GM12874 (cell line): Measurements from ENCODE around the gene NUDT13.

Experiments
- TF ChIP-seq, protein P1 (sequence below): IDR thresholded peaks from 2 replicates; pipeline ENCODE4 v1.5.1; 2011; ENCODE audit warnings: low read depth, mild to moderate bottlenecking, control low read depth, low read length, moderate library complexity; ENCODE audit not compliant: insufficient read depth

Gene NUDT13

DNA sequence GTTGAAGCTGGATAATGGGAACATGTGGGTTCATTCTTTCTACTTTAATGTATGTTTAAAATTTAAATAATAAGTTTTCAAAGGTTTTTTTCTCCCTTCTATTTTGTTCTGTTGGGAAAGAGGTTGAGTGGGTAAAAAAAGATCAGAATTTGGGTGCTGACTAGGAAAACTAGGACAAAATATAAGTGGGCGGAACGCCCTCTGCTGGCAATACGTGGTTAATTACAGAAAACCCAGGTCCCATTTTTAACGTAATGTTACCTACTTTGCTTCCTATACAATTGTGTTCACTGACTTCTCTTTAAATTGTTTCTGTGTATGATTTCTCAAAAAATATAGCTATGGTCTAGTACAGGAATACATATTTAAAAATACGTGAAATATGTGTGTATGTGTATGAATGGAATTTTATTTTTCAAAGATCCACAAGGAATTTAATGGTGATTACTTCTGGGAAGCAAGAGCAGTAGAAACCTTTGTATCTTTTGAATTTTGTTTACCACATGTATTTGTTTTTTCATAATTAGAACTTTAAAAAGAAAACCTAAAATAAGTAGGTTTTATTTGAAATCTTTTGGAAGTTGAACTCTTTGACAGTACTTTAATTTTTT is 48.9 kb downstream of the NUDT13 start:
- TF ChIP-seq, protein P1, sequence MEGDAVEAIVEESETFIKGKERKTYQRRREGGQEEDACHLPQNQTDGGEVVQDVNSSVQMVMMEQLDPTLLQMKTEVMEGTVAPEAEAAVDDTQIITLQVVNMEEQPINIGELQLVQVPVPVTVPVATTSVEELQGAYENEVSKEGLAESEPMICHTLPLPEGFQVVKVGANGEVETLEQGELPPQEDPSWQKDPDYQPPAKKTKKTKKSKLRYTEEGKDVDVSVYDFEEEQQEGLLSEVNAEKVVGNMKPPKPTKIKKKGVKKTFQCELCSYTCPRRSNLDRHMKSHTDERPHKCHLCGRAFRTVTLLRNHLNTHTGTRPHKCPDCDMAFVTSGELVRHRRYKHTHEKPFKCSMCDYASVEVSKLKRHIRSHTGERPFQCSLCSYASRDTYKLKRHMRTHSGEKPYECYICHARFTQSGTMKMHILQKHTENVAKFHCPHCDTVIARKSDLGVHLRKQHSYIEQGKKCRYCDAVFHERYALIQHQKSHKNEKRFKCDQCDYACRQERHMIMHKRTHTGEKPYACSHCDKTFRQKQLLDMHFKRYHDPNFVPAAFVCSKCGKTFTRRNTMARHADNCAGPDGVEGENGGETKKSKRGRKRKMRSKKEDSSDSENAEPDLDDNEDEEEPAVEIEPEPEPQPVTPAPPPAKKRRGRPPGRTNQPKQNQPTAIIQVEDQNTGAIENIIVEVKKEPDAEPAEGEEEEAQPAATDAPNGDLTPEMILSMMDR = peak; percentile 62

DNA sequence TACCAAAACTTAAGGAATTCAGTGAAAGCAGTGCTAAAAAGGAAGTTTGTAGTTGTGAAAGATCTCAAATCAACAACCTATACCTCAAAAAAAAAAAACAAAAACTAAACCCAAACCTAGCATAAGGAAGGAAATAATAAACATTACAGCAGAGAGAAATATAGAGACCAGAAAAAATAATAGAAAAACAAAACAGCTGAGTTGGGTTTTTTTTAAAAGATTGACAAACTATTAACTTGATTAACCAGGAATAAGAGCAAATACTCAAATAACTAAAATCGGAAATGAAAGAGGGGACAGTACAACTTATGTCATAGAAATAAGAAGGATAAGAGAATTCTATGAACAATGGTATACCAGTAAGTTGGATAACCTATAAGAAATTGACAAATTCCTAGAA is 50.8 kb downstream of the NUDT13 start:
- TF ChIP-seq, protein P1 = no peak

DNA sequence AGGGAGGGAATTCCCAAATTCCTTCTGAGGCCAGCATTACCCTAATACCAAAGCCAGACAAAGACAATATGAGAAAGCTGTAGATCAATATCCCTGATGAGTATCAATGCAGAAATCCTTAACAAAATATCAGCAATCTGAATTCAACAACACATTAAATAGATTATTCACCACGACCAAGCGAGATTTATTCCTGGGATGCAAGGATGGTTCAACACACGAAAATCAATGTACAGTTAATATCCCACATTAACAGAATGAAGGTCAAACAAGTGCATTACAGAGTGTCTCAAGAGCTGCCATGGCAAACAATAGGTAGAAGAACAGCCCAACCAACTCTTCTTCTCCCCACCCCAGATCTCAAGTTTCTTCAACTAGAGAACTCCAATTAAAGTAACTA is 51.4 kb downstream of the NUDT13 start:
- TF ChIP-seq, protein P1 = no peak

DNA sequence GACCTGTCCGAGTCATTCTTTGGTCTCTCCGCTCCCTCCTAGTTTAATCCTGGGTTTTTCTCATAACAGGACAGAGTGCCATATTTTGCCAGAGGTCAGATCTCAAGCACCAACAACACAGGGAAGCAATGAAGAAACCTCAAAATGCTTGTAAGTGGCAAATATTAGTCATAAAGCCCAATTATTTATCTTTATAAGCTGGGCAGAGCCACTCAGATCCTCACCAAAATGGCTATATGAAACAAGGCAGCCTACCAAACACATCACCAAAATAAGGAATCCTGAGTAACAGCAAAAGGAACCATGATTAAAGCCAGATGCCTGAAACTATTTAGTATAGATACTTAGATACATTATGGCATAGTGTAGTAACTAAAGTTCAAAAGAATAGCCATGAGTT is 52.8 kb downstream of the NUDT13 start:
- TF ChIP-seq, protein P1 = no peak

DNA sequence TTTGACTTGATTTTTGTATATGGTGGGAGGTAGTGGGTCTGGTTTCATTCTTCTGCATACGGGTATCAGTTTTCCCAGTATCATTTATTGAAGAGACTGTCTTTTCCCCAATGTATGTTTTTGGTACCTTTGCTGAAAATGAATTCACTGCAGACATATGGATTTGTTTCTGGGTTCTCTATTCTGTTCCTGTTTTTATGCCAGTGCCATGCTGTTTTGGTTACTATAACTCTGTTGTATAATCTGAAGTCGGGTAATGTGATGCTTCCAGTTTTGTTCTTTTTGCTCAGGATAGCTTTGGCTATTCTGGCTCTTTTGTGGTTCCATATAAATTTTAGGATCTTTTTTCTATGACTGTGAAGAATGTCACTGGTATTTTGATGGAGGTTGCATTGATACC is 56.7 kb downstream of the NUDT13 start:
- TF ChIP-seq, protein P1 = no peak

DNA sequence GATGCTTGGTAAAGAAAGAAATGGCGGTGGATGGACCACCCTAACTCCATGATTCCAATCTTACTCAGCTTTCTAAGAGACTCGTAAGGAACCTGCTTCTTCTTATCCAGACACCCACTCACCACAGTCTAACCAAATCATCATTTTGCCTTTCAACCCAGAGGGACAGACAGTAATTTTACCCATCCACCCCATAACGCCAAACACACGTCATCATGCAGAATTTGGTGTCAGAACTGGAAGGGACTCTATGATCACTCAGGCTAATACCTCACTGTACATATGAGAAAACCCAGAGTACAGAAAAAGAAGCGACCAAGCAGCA is 57.2 kb downstream of the NUDT13 start:
- TF ChIP-seq, protein P1 = no peak

DNA sequence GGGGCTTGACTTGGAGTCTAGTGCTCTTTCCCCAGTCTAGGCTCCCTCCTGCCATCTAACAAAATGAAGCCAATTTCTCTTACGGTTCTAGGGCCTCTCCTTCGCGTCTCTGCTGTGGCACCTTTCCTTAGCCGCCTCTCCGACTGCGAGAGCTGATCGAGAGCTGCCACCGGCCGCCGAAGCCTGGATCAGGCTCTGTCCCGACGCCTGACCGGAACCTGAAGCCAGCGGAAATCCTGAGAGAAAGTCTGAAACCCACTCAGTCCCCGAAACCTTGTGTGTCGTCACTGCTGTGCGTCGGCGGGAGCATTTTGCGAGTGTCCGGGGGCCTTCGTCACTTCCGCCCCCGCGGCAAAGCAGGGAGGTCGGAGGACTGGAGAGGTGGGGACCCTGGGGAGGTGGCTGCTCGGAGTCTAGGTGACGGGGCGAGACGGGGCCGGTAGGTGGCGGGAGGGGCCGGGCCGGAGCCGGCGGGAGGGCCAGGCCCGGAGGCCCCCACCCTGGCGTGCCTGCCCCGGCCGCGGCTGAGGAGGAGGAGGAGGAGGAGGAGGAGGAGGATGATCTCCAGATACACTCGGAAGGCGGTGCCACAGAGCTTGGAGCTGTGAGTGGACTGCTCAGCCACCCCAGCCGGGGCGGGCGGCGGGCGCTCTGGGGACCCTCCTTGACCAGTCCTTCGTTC is 57.7 kb downstream of the NUDT13 start, which contains the start of the genes ECD and FAM149B1:
ECD (minus strand) TSS at position 226 of the 682 bp plus-strand sequence. CDS start 4,071 bp downstream, outside the sequence.
FAM149B1 (plus strand) TSS at position 337 of the 682 bp plus-strand sequence; CDS start at position 558, 221 bp downstream.
- TF ChIP-seq, protein P1 = peak; percentile 31; the same call in 1 of the 2 replicates
